MM.1S (cell line): ENCODE results near the gene AOC2.

Source experiments
- DNase-seq: peaks from one replicate; pipeline ENCODE4 v3.0.0-alpha.2; 2015
- H2AFZ ChIP-seq: fragments of 300-600 bp; sonication (generic); 2 replicates; pipeline ENCODE4 v1.6.0; 2016; ENCODE audit warnings: antibody characterized with exemption, low read length
- H3F3A ChIP-seq: fragments of 300-600 bp; sonication (generic); 2 replicates; pipeline ENCODE4 v1.6.1; 2016; ENCODE audit warnings: mild to moderate bottlenecking, antibody characterized with exemption, low read length, moderate library complexity, mixed read lengths; ENCODE audit not compliant: insufficient read depth
- H3K27ac ChIP-seq: fragments of 300-600 bp; sonication (generic); 2 replicates; pipeline ENCODE4 v1.5.1; 2016; ENCODE audit warnings: mild to moderate bottlenecking, low read length
- H3K27me3 ChIP-seq: fragments of 300-600 bp; sonication (generic); replicated peaks from 2 replicates; pipeline ENCODE4 v1.6.0; 2016; ENCODE audit warnings: low read length; ENCODE audit not compliant: insufficient read depth
- H3K36me3 ChIP-seq: fragments of 300-600 bp; sonication (generic); replicated peaks from 2 replicates; pipeline ENCODE4 v1.6.1; 2016; ENCODE audit warnings: mild to moderate bottlenecking, low read length, mixed read lengths; ENCODE audit not compliant: insufficient read depth
- H3K4me1 ChIP-seq: fragments of 300-600 bp; sonication (generic); 2 replicates; pipeline ENCODE4 v1.6.1; 2016; ENCODE audit warnings: low read length, mixed read lengths
- H3K4me2 ChIP-seq: fragments of 300-600 bp; sonication (generic); 2 replicates; pipeline ENCODE4 v1.6.0; 2016; ENCODE audit warnings: low read depth, low read length
- H3K4me3 ChIP-seq: fragments of 300-600 bp; sonication (generic); 2 replicates; pipeline ENCODE4 v1.5.1; 2016; ENCODE audit warnings: low read length, mixed read lengths
- H3K79me2 ChIP-seq: fragments of 300-600 bp; sonication (generic); 2 replicates; pipeline ENCODE4 v1.6.1; 2016; ENCODE audit warnings: mixed run types, low read length, mixed read lengths
- H3K9ac ChIP-seq: fragments of 300-600 bp; sonication (generic); 2 replicates; pipeline ENCODE4 v1.6.1; 2016; ENCODE audit warnings: low read length, mixed read lengths
- H3K9me2 ChIP-seq: fragments of 300-600 bp; sonication (generic); replicated peaks from 2 replicates; pipeline ENCODE4 v1.6.1; 2016; ENCODE audit warnings: mild to moderate bottlenecking, low read length, mixed read lengths; ENCODE audit not compliant: insufficient read depth
- H3K9me3 ChIP-seq: fragments of 300-600 bp; sonication (generic); replicated peaks from 2 replicates; pipeline ENCODE4 v1.6.1; 2016; ENCODE audit warnings: mild to moderate bottlenecking, low read length, mixed read lengths; ENCODE audit not compliant: insufficient read depth
- H4K20me1 ChIP-seq: fragments of 300-600 bp; sonication (generic); 2 replicates; pipeline ENCODE4 v1.6.1; 2016; ENCODE audit warnings: mild to moderate bottlenecking, low read length, moderate library complexity, mixed read lengths; ENCODE audit not compliant: insufficient read depth
- CTCF ChIP-seq: fragments of 300-600 bp; sonication (generic); IDR thresholded peaks from 2 replicates; pipeline ENCODE4 v1.5.1; 2016; ENCODE audit warnings: antibody characterized with exemption, low read length, mixed read lengths
- EZH2 ChIP-seq: fragments of 300-600 bp; sonication (generic); optimal IDR thresholded peaks from 2 replicates; pipeline ENCODE3; 2017; ENCODE audit warnings: low read depth, mild to moderate bottlenecking, antibody characterized with exemption, low read length, mixed read lengths
- EZH2phosphoT487 ChIP-seq: fragments of 300-600 bp; sonication (generic); IDR thresholded peaks from 2 replicates; pipeline ENCODE4 v1.6.1; 2018; ENCODE audit warnings: antibody characterized with exemption, low read length

AOC2 gene

DNA sequence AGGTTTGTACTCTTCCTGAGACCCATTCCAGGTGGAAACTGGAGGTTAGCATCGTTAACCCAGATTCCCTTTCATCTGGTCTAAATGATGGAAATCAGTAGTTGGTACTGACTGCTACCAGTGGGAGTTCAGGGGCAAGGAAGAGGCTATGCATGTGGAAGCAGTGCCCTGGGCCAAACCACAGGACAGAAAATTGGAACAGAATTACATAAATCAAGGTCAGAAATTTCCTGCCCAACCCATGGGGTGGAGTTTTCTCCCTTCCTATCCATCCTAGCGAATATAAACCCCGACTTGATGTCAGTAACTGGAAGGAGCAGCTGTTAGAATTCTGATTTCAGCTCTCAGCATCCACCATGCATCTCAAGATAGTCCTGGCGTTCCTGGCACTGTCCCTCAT, at the start of gene AOC2:
TSS of gene AOC2 (plus strand) at position 310 of the 400 bp plus-strand sequence. CDS start at position 357, 47 bp downstream.
- H3K9me3 ChIP-seq, result no peaks in the 10 kb centered on the region
- H3K4me2 ChIP-seq, result no peak within 1 kb of the TSS
- peaks cover 21% of the 10 kb centered on the region; the same call in 1 of the 2 replicates for H3K36me3 ChIP-seq
- no peaks in the 10 kb centered on the region for H4K20me1 ChIP-seq
- peaks cover 11% of the 10 kb centered on the region for H3F3A ChIP-seq
- H3K27ac ChIP-seq, result no peak within 1 kb of the TSS
- peaks cover 5% of the 10 kb centered on the region for H3K4me1 ChIP-seq
- H2AFZ ChIP-seq, result no peak within 1 kb of the TSS
- H3K27me3 ChIP-seq, result no peaks in the 10 kb centered on the region
- H3K9ac ChIP-seq, result no peak within 1 kb of the TSS
- no peak within 1 kb of the TSS for H3K4me3 ChIP-seq
- H3K79me2 ChIP-seq, result no peaks in the 10 kb centered on the region; the same call in 1 of the 2 replicates
- DNase-seq, result no peak
- H3K9me2 ChIP-seq, result no peaks in the 10 kb centered on the region
- no peak for TF ChIP-seq EZH2
- TF ChIP-seq CTCF, result no peak
- no peak for TF ChIP-seq EZH2phosphoT487

GRCh38 chr17:42795061-42795460, 49.3 kb upstream of the AOC2 start:
- no peak overlapping the region for H3K9ac ChIP-seq
- H2AFZ ChIP-seq, result no peak overlapping the region
- H3K4me1 ChIP-seq, result peaks cover 8% of the 10 kb centered on the region; the same call in 1 of the 2 replicates
- H3K79me2 ChIP-seq, result peaks cover 17% of the 10 kb centered on the region
- no peak overlapping the region for H3K4me2 ChIP-seq
- no peaks in the 10 kb centered on the region for H3K9me3 ChIP-seq
- H3K9me2 ChIP-seq, result no peaks in the 10 kb centered on the region
- no peak for DNase-seq
- no peak overlapping the region for H3K4me3 ChIP-seq
- no peaks in the 10 kb centered on the region for H3K36me3 ChIP-seq
- H3K27ac ChIP-seq, result no peak overlapping the region
- TF ChIP-seq CTCF (no peak), EZH2 (no peak), EZH2phosphoT487 (no peak)
- no peaks in the 10 kb centered on the region for H4K20me1 ChIP-seq
- no peaks in the 10 kb centered on the region for H3F3A ChIP-seq
- no peaks in the 10 kb centered on the region; the same call in 1 of the 2 replicates for H3K27me3 ChIP-seq

DNA sequence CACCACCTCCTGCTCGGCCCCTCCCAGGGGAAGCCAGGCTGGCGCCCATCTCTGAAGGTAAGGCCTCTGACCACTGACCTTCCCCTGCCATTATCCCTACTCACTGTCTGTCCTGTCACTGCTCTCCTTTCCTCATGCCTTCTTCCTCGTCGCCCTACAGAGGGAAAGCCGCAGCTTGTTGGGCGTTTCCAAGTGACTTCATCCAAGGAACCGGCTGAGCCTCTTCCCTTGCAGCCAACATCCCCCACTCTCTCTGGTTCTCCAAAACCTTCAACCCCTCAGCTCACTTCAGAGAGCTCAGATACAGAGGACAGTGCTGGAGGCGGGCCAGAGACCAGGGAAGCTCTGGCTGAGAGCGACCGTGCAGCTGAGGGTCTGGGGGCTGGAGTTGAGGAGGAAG, 48.9 kb upstream of the AOC2 start:
- TF ChIP-seq EZH2phosphoT487 (no peak), CTCF (no peak), EZH2 (no peak)
- H3K9me3 ChIP-seq, result no peaks in the 10 kb centered on the region
- no peak overlapping the region for H3K4me2 ChIP-seq
- no peak for DNase-seq
- no peak overlapping the region for H2AFZ ChIP-seq
- no peaks in the 10 kb centered on the region for H3K9me2 ChIP-seq
- no peak overlapping the region for H3K4me3 ChIP-seq
- peaks cover 8% of the 10 kb centered on the region; the same call in 1 of the 2 replicates for H3K4me1 ChIP-seq
- no peak overlapping the region for H3K9ac ChIP-seq
- H3F3A ChIP-seq, result no peaks in the 10 kb centered on the region
- H3K79me2 ChIP-seq, result peaks cover 17% of the 10 kb centered on the region
- H4K20me1 ChIP-seq, result no peaks in the 10 kb centered on the region
- no peaks in the 10 kb centered on the region; the same call in 1 of the 2 replicates for H3K27me3 ChIP-seq
- H3K27ac ChIP-seq, result no peak overlapping the region
- H3K36me3 ChIP-seq, result no peaks in the 10 kb centered on the region
